CD14-positive monocyte (primary cell): Measurements from ENCODE around the gene SV2B. TPM values are rescaled to one million over a fixed set of nuclear protein-coding genes. Genes with fewer than 3 reads are reported as not detected.

Experiments
- DNase-seq, 3 donors: peaks; one replicate each; pipeline ENCODE4 v3.0.0-alpha.2; 2011 to 2022
- H2AFZ ChIP-seq: 2 replicates; pipeline ENCODE4 v1.6.0; 2012; ENCODE audit warnings: mild to moderate bottlenecking, low read depth, low read length, inconsistent platforms; ENCODE audit not compliant: insufficient read depth, poor library complexity, severe bottlenecking
- H3K27ac ChIP-seq, 2 donors: 1 replicate in 1 of 2; 2 replicates in 1 of 2; pipeline ENCODE4 v1.5.1; 2012 to 2013; ENCODE audit warnings: low read length in 2 of 2, control low read depth in 1 of 2, inconsistent platforms in 1 of 2, low read depth in 1 of 2, mild to moderate bottlenecking in 1 of 2
- H3K27me3 ChIP-seq, 2 donors: one replicate each; pipeline versions ENCODE4 v1.6.0 to v1.6.1; 2011 to 2013; ENCODE audit warnings: low read length in 2 of 2; ENCODE audit not compliant: control insufficient read depth in 2 of 2, insufficient read depth in 2 of 2
- H3K36me3 ChIP-seq, 2 donors: replicated peaks in 1 of 2; 1 replicate in 1 of 2; 2 replicates in 1 of 2; pipeline versions ENCODE4 v1.5.1 to v1.6.1; 2012 to 2013; ENCODE audit warnings: low read length in 2 of 2, control low read depth in 1 of 2, inconsistent platforms in 1 of 2, mild to moderate bottlenecking in 1 of 2; ENCODE audit not compliant: insufficient read depth in 2 of 2, control insufficient read depth in 1 of 2
- H3K4me1 ChIP-seq, 2 donors: 1 replicate in 1 of 2; 2 replicates in 1 of 2; pipeline versions ENCODE4 v1.5.1 to v1.6.1; 2012 to 2013; ENCODE audit warnings: low read length in 2 of 2, control low read depth in 1 of 2, inconsistent platforms in 1 of 2, mild to moderate bottlenecking in 1 of 2, moderate library complexity in 1 of 2; ENCODE audit not compliant: insufficient read depth in 2 of 2, control insufficient read depth in 1 of 2
- H3K4me2 ChIP-seq: replicated peaks from 2 replicates; pipeline ENCODE3; 2012; ENCODE audit warnings: low read length, moderate library complexity, mild to moderate bottlenecking; ENCODE audit not compliant: poor library complexity, severe bottlenecking; ENCODE audit errors: extremely low read depth
- H3K4me3 ChIP-seq, 3 experiments: fragments of 200-600 bp in 1 of 3; sonication (generic) in 1 of 3; replicated peaks in 1 of 3; 1 replicate in 2 of 3; 2 replicates in 1 of 3; pipeline ENCODE4 v1.5.1; 2011 to 2013; ENCODE audit warnings: low read length in 3 of 3, mild to moderate bottlenecking in 3 of 3, control low read depth in 2 of 3, low read depth in 2 of 3, inconsistent platforms in 1 of 3, moderate library complexity in 1 of 3
- H3K79me2 ChIP-seq: 2 replicates; pipeline ENCODE4 v1.6.0; 2012; ENCODE audit warnings: mild to moderate bottlenecking, control low read depth, inconsistent platforms, low read length, moderate library complexity; ENCODE audit not compliant: insufficient read depth
- H3K9ac ChIP-seq: 2 replicates; pipeline ENCODE4 v1.6.0; 2017; ENCODE audit warnings: low read length, mild to moderate bottlenecking; ENCODE audit not compliant: insufficient read depth, poor library complexity, severe bottlenecking
- H3K9me3 ChIP-seq, 2 donors: replicated peaks in 1 of 2; 1 replicate in 1 of 2; 2 replicates in 1 of 2; pipeline versions ENCODE4 v1.5.1 to v1.6.1; 2012 to 2013; ENCODE audit warnings: low read length in 2 of 2, control low read depth in 1 of 2; ENCODE audit not compliant: control insufficient read depth in 1 of 2, insufficient read depth in 1 of 2
- H4K20me1 ChIP-seq: 2 replicates; pipeline ENCODE4 v1.6.0; 2012; ENCODE audit warnings: mild to moderate bottlenecking, low read length, control low read depth, moderate library complexity; ENCODE audit not compliant: insufficient read depth
- H3K27ac Mint-ChIP-seq, 7 donors: one replicate each; pipeline ENCODE4 v1.8.0; 2020; ENCODE audit warnings: mild to moderate bottlenecking in 7 of 7, mixed read lengths in 7 of 7, moderate library complexity in 6 of 7, inconsistent platforms in 2 of 7
- H3K27me3 Mint-ChIP-seq, 3 donors: one replicate each; pipeline ENCODE4 v1.8.0; 2021 to 2022; ENCODE audit warnings: low read depth in 3 of 3, mild to moderate bottlenecking in 3 of 3, mixed read lengths in 3 of 3, moderate library complexity in 3 of 3, inconsistent platforms in 1 of 3
- H3K36me3 Mint-ChIP-seq, 2 donors: one replicate each; pipeline ENCODE4 v1.8.0; 2020; ENCODE audit warnings: mixed read lengths in 2 of 2, inconsistent platforms in 1 of 2, mild to moderate bottlenecking in 1 of 2
- H3K4me1 Mint-ChIP-seq: one replicate; pipeline ENCODE4 v1.8.0; 2020; ENCODE audit warnings: mild to moderate bottlenecking, mixed read lengths
- H3K4me3 Mint-ChIP-seq, 2 donors: one replicate each; pipeline ENCODE4 v1.8.0; 2020; ENCODE audit warnings: mild to moderate bottlenecking in 2 of 2, mixed read lengths in 2 of 2, moderate library complexity in 1 of 2
- H3K9me3 Mint-ChIP-seq, 7 donors: one replicate each; pipeline ENCODE4 v1.8.0; 2020 to 2022; ENCODE audit warnings: mixed read lengths in 7 of 7, mild to moderate bottlenecking in 6 of 7, moderate library complexity in 6 of 7, inconsistent platforms in 2 of 7
- CTCF ChIP-seq: fragments of 200-600 bp; IDR thresholded peaks from one replicate; pipeline ENCODE4 v1.8.0; 2022; ENCODE audit warnings: antibody characterized with exemption, mild to moderate bottlenecking
- WGBS: methylation state at CpG from one replicate; pipeline ENCODE4 v1.1.5; 2013; ENCODE audit warnings: missing lambda C conversion rate; ENCODE audit not compliant: insufficient coverage; 5-methylcytosine and 5-hydroxymethylcytosine counted together
- intact Hi-C, 2 donors: fragments of 100-400 bp; cut with micrococcal nuclease; formaldehyde crosslinking; loops; one replicate each; pipeline versions ENCODE4 v1.15.0 to v1.15.1; 2023
- polyA plus RNA-seq, 3 donors: library from polyadenylated mRNA; depleted of rRNA in 1 of 3; unstranded in 2 of 3; stranded (reverse) in 1 of 3; fragments of 300-500 nt in 2 of 3; fragments of >200 nt in 1 of 3; fragmentation: Illumina TruSeq in 2 of 3; gene quantifications; 1 replicate in 2 of 3; 2 replicates in 1 of 3; pipeline ENCODE4 v1.2.3, GENCODE V29; 2012 to 2021

SV2B gene
- polyA plus RNA-seq, 3 donors, result not detected

DNA sequence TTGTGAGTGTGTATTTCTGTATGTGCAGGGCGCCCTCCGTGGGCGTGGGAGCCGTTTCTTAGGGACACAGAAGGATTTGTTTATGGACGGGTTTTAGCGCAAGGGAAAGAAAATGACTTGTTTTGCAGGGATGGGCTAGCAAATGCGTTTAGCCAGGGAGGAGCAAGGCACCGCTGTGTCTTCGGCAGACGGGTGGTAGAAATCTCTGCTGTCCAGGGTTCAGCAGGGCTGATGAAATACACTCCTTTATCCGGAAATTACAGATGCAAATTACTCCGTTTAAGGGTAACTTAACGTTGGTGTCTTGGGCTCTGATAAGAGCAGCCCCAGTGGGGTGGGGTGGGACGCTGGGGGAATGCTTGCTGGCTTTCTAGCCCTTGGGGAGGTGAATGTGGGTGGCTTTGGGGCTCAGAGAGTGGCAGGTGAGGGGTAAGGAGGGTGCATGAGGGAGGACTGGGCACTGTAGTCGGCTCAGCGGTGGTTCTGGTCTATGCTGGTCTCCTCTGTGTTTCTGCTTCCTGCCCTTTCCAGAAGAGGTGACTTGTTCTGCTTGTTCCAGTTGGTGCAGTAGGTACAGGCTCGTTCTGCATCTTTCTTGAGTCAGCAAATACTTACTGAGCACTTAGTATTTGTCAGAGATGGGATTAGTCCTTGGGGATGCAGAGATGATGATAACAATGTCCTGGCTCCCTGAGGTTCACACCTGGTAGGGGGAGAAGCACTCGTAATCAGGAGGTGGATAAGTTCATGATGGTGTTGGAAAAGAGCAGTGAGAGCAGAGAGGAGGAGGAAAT, 954 bp downstream of the SV2B start:
- no peaks in the 10 kb centered on the region for H3K36me3 ChIP-seq
- TF ChIP-seq CTCF, result no peak
- peaks cover 69 to 79% of the 10 kb centered on the region in 2 donors for H3K27me3 ChIP-seq
- peak overlapping the region in 1 of 3 experiments; percentile 40 for H3K4me3 ChIP-seq
- no peak overlapping the region for H3K9ac ChIP-seq
- H4K20me1 ChIP-seq, result no peaks in the 10 kb centered on the region
- no peaks in the 10 kb centered on the region for H3K79me2 ChIP-seq
- peaks cover 0 to 17% (median 8%) of the 10 kb centered on the region in 7 donors for H3K9me3 Mint-ChIP-seq
- H3K36me3 Mint-ChIP-seq, result peaks cover 0 to 5% of the 10 kb centered on the region in 2 donors
- peak overlapping the region; percentile 67 to 85 for H3K4me3 Mint-ChIP-seq
- H3K4me1 Mint-ChIP-seq, result peaks cover 15% of the 10 kb centered on the region
- peak overlapping the region; percentile 47 for H3K4me2 ChIP-seq
- peaks cover 9 to 19% of the 10 kb centered on the region in 2 donors for H3K4me1 ChIP-seq
- intact Hi-C loops, result no loop called here
- 11% methylated on average over 18 of the region's 18 CpGs for WGBS
- H3K27ac ChIP-seq, result no peak overlapping the region
- peaks cover 68 to 85% (median 75%) of the 10 kb centered on the region in 3 donors for H3K27me3 Mint-ChIP-seq
- no peak overlapping the region for H2AFZ ChIP-seq
- no peak for DNase-seq
- H3K27ac Mint-ChIP-seq, result no peak overlapping the region
- peaks cover 0 to 31% of the 10 kb centered on the region in 2 donors for H3K9me3 ChIP-seq

DNA sequence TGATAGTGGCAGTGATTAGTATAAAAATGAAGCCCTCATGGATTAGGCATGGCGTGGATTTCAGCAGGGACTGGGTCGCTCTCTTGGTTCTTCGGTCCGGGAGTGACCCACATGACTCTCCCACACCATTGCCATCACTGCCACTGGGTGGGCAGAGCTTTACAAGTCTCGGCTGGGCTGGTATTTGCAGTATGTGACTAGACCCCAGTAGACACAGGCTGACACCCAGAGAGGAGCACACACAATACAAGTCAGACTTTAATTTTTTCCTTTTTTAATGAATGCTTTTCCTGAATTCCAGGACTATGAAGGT, 1.5 kb downstream of the SV2B start:
- Histone ChIP-seq H3K9me3 (peaks cover 0 to 31% of the 10 kb centered on the region in 2 donors), H3K4me3 (no peak overlapping the region), H4K20me1 (no peaks in the 10 kb centered on the region), H3K27ac (no peak overlapping the region), H3K9ac (no peak overlapping the region), H3K36me3 (no peaks in the 10 kb centered on the region), H3K4me1 (peaks cover 9 to 19% of the 10 kb centered on the region in 2 donors), H2AFZ (no peak overlapping the region), H3K79me2 (no peaks in the 10 kb centered on the region), H3K27me3 (peaks cover 67 to 76% of the 10 kb centered on the region in 2 donors), H3K4me2 (no peak overlapping the region)
- WGBS, result no CpG with 5 or more reads among the region's 5 CpGs
- no peak for TF ChIP-seq CTCF
- peak overlapping the region in 1 of 2 donors; percentile 85 for H3K4me3 Mint-ChIP-seq
- peaks cover 0 to 5% of the 10 kb centered on the region in 2 donors for H3K36me3 Mint-ChIP-seq
- no peak for DNase-seq
- H3K9me3 Mint-ChIP-seq, result peaks cover 0 to 17% (median 8%) of the 10 kb centered on the region in 7 donors
- peaks cover 15% of the 10 kb centered on the region for H3K4me1 Mint-ChIP-seq
- no peak overlapping the region for H3K27ac Mint-ChIP-seq
- intact Hi-C loops, result no loop called here
- peaks cover 67 to 83% (median 71%) of the 10 kb centered on the region in 3 donors for H3K27me3 Mint-ChIP-seq
